HG02571 (cell line): ENCODE data around the gene SERPINB11.
"Not testable (repeated sequence)": the region's sequence is repeated elsewhere in the genome, so short reads cannot be mapped to it uniquely, and the experiment has no call there.

Experiments used
- ATAC-seq: cut with Tn5 transposase; IDR thresholded peaks from one replicate; pipeline ENCODE4 v1.9.1; 2021; ENCODE audit warnings: mild to moderate bottlenecking, moderate library complexity; ENCODE audit not compliant: unreplicated experiment

Gene SERPINB11, protein sequence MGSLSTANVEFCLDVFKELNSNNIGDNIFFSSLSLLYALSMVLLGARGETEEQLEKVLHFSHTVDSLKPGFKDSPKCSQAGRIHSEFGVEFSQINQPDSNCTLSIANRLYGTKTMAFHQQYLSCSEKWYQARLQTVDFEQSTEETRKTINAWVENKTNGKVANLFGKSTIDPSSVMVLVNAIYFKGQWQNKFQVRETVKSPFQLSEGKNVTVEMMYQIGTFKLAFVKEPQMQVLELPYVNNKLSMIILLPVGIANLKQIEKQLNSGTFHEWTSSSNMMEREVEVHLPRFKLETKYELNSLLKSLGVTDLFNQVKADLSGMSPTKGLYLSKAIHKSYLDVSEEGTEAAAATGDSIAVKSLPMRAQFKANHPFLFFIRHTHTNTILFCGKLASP

DNA sequence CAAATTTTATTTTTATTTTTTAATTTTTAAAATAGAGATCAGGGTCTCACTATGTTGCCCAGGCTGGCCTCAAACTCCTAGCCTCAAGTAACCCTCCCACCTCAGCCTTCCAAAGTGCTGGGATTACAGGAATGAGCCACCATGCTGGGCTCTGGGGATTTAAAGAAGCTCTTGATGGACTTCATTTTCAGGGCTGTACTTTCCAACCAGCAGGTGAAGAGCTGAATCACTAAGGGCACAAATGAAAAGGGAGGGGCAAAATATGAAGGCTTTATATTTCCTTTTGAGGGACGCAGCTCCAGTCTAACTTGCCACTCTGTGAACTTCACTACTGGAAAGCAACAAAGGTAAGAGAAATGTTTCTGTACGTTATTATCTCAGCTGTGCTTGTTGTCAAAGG lies at the start of gene SERPINB11:
Gene SERPINB11, plus strand, starts transcription at position 301 of the 400 bp plus-strand sequence. CDS start 7,234 bp downstream, outside the sequence.
- no peak for ATAC-seq

DNA sequence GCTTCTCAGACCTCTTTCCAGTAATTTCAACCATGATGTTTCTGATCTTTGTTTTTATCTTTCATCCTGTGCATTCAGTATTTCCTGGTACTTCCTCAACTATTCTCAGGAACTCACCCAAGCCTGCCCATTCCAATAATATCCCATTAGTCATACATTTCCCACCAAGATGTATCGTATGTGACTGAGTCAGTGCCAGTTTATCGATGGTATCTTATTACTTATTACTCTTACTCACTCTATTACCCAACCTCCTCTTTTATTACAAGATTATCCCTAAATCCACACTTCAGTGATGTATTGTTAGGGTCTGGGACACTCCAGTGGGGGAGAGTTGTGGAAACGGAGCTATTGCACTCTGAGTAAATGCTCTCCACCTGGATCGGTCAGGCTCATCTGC lies 43.8 kb upstream of the SERPINB11 start:
- not testable (repeated sequence) for ATAC-seq

DNA sequence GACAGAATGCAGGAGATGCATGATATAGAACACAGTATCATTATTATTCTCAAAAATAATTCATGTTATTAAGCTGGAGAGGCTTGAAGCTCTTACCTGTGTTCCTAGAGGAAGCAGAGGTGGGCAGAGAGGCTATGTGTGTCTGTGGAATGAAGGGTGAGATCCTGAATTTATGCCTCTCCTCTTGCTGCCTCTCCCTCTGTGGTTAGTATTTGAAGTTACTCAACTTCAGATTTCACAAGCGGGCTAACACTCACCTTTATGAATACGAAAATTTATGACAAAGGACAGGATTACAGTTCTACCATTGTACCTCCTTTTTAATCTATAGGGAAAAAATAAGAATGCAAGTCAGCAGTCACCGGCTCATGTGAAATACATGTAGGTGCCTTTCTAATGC lies 41.0 kb upstream of the SERPINB11 start, which contains the start of gene SERPINB3:
Gene SERPINB3, minus strand, starts transcription at position 144 of the 400 bp plus-strand sequence. CDS start 677 bp downstream, outside the sequence.
- ATAC-seq: not testable (repeated sequence)

DNA sequence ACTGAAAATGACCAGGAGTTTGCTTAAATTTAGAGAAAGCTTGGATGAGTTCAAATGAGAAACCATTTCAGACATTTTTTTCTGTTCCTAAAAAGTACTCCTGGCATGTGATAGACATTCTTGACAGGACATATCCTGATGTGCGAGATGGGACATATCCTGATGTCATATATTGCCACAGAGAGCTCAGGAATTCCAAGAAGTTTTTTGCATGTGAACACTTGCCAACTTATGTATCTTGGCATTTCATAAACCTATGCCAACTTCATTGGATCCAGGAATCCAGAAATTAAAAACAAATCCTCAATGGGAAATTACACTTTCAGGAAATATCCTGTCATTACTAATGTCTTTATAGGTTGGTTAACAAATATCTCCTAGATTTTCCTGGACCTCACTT lies 38.2 kb upstream of the SERPINB11 start:
- no peak for ATAC-seq

DNA sequence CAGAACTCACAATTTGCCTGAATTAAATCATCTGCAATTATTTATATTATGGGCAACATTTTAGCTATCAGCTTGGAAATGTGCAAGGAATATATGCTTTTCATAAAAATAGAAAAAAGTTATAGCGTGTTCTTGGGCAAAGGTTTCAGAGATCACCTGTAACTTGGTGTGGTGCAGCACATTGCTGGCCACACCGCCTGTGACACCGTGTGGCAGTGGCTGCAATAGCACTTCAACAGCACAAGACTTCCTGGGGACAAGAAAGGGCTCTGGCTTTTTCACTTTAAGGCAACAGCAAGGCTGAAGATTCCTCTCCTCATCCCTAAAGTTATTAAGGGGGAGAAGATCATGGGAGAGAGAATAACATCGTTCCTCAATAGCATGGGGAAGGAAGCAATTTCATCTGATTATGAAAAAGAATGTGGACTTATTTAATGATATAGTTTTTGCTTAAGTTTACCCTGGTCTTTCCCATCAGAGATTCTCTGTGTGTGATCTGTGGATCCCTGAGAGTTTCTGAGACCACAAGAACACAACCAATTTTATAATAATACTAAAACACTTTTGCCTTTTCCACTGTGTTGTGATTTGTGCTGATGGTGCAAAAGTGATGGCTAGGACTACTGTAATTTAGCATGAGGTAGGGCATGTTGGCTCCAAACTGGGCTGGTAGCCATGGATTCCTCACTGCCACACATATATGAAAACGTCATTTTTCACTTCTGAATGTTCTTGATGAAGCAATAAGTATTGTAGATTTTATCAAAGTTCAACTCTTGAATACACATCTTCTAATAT lies 26.0 kb upstream of the SERPINB11 start:
- ATAC-seq: no peak

DNA sequence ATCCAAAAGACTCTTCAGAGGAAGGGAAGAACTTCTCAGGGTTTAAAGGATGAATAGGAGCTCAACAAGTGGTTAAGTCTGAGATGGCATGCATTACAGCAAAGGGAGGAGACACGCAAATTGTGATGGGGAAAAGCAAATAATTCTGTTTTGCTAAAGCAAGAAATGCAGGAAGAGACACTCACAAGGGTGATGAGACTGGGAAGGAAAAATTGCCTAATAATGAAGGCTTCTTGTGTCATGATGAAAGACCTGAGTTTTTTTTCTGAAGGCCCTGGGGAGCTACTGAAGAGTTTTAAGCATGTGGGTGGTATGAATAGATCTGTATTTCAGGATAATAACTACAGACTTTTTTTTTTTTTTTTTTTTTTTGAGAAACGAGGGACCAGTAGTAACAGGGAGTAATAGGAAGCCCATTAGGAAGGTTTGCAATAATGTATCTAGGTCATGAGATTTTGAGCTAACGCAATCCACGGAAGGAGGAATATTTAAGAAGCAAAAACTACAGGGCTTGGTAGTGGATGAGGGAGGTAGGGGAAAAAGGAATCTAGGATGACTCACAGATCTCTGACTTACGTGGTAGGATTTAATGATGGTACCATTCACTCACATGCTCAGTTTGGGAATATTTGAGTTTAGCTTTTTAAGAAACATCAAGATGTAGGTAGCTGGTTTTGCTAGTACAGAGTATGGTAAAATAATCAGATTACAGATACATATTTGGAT lies 25.1 kb upstream of the SERPINB11 start:
- no peak for ATAC-seq

DNA sequence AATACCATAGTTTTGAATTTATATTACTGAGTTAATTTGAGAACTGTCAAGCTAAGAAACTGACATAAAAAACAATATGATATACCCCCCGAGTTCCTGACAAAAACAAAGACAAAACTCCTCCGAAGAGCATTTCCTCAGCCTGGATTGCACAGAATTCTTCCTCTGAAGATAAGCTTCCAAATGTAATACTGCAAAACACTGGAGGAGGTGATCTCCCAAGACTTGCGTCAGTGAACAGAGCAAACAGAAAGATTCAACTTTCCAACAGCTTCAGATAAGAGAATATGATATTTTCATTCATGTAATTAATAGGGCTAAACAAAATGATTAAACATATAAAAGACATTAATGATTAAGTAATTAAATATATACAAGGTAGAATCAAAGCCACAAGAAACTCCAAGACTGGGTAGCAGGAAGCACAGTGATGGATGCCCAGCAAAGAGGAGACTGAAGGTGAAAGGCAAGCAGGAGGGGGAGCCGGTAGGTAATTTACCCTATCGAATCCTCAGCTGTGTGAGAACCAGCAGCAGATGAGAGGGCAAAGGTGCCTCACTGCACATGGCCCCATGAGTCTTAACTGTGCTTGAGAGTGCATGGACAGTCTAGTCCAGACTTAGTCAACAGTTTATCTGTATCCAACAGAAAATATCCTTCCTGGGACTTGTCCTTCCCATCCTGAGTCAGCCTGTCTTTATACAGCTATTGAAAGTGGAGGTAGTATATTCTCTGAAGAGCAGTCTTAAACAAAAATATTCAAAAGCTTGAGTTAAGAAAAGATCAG lies 22.7 kb upstream of the SERPINB11 start:
- ATAC-seq: no peak

DNA sequence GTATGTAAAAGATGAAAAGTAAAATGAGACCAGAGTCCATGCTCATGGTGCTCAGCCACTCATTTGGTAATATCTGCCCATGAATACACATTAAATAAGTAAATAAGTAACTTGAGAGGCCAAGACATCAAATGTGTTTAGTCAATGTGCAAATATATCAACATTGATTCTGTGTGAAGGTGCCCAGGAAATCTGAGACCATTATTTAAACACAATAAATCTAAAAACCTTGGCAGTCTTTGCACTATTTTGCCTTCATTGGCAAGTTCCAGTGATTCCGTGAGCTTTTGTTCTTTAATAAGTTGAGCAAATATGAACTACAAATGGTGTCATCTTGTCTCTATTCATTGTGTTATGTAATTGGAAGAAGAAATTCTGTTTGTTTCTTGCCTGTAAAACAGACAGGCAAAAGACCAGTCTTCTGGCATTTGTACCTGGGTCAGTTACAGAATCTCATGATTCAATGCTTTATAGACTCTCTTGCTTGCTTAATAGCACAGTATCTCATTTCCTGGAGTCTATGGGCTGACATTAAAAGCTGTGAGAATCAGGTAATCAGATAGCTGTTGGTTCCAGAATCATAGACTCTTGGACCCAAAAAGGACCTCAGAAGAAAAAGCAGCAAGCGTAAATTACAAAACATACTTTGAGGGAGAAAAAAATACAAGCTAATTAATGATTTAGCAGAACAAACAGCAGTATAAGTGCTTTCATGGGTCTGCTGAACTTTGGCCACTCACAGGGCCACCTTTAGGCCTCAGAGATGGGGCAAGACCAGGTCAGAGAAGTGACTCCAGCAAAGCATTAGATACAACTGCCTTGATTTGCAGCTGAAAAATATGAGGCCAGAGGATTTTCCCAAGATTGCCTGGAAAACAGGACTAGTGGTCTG lies 21.1 kb upstream of the SERPINB11 start:
- ATAC-seq: no peak

DNA sequence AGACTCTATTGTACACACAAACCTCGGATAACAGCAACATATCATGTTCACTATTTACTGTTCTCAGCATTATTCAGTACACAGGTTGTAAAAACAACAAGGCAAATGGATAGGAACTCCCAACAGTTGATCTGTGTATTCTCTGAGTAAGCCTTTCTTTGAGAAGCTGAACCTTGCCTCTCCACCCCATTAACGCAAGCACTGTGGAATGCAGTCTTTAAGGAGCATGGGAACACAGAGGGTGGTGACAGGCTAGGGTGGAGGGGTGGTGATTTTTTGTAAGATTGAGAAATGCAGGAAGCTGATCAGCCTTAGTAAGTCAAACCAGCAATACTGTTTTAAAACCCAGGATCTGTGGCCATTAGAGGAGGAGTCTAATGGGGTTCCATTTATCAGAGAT lies 19.6 kb upstream of the SERPINB11 start:
- ATAC-seq: no peak

DNA sequence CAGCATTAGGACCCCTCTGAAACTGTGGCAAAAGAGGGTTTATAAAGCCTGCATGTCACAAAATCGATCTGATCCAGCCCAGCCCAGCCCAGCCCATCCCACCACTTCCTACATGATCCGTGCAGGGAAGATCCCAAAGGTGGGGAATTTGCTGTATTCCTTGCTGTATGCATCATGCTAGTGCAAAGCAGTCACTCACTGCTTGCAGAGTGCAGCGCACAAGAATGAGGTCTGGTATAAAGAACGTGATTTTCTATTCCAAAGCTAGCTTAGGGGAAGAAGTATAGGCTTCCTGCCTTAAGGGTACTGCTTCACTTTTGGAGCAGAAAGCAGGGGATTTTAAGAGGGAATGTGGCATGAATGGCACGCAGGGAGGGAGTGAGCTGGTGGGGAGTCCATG lies 18.9 kb upstream of the SERPINB11 start:
- ATAC-seq: no peak

DNA sequence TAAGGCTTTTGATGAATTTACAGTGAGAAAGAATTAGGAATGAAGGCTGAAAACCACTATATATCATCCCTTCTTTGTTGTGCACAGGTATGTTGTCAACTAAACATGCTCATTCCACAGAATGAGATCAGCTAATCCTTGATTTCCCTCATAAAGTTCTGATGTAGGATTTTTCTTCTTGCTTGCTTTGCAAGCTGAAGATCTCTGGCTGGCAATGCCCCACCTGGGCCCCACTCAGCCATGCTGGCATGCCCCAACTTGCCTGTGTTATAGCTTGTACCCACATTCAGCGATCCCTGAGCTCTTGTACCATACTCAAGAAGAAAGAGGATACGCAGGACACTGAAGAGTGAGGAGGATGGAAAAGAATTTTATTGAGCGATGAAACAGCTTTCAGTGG lies 18.0 kb upstream of the SERPINB11 start:
- ATAC-seq: no peak

DNA sequence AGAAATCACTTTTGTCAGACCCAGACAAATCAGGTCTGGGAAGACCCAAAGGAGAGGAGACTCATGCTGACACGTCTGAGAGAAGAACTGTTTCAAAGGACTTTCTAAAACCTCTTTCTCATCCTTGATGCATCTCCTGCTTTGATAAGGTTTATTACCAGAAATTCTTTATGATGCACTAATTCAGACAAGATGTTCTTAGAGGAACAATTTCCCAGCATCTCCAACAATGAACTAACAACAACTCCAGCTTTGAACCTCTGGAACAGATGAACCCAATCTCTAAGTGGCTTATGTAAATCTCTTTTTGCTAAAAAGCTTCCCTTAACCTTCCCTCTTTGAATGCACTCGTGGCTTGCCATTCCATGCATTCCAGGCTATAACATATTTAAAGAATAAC lies 15.9 kb upstream of the SERPINB11 start:
- no peak for ATAC-seq

DNA sequence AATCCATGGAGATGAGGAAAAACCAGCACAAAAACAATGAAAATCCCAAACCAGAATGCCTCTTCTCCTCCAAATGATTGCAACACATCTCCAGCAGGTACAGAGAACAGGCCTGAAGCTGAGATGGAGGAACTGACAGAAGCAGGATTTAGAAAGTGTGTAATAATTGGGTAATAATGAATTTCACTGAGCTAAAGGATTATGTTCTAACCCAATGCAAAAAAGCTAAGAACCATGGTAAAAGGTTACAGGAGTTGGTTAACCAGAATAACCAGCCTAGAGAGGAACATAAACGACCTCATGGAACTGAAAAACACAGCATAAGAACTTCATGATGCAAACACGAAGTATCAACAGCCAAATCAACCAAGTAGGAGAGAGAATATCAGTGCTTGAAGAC lies 13.7 kb upstream of the SERPINB11 start:
- no peak for ATAC-seq

DNA sequence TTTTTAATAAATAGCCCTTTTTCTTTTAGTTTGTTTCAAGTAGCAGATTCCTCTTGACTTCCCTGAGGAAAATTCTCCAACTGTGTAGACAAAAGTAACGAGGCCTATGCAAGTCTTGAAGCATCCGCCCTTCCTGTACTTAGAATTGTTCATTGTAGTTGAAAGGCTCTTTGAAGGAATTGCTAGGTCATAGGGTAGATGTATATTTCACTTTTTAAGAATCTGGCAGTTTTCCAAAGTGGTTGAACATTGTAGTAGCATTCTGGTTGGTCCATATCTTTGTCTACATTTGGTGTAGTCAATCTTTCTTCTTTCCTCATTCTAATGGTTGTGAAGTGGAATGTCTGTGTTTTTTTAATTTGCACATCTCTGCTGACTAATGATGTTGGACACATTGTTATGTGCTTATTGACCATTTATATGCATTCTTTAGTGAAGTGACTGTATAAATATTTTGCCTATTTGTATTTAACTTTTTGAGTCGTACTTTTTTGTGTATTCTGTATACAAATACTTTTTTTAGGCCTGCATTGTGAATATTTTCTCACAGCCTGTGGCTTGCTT lies 5.6 kb upstream of the SERPINB11 start:
- no peak for ATAC-seq

DNA sequence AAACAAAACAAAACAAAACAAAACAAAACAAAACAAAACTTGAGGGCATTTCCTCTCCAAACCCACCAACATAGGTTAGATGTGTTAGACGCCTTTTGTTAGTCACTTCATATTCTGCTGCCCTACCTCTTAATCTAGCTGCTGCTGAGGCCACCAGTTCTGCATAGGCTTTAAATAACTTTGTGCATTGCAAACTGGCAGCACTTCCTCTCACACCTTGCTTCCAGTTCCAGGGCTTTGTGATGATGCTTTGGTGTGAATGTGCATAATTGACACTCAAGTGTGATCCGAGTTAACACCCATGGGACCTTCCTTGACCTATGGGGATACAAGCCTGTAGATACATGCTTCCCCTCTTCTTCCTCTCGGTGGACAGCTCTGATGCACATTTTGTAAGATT lies 2.3 kb upstream of the SERPINB11 start:
- ATAC-seq: no peak

DNA sequence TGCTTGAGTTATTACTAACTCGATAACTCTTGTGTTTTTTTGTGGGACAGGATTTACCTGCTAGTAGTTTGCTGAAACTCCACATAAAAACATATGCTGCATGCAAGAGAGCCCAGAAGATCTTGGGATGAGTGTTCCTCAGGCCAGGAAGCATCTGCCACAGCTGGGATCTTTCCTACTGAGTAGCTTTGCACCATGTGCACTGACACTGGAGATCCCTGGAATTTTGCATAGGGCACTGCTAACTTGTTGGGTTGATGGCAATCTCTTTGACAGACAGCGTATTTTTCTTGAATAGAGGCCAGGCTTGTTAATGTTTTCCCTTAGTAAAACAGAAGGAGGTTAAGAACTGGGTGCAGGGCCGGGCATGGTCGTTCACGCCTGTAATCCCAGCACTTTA lies 808 bp upstream of the SERPINB11 start:
- ATAC-seq: no peak

DNA sequence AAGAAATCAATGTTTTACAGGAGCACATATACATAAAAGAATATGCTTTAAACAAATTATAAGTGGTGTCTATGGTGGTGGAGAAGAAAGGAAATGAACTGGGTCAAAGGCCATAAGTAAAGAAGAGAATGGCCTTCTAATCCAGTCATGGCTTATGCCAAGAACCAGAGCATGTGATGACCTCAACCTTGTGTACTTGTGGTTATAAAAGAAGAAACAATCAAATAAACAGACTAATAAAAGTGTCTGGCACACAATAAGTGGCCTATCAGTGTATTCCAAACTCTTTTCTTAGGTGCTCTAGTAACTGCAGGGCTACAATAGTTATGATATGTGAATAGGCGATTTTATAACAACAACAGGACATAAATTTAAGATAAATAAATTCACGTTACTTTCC lies 2.6 kb downstream of the SERPINB11 start:
- ATAC-seq: no peak

DNA sequence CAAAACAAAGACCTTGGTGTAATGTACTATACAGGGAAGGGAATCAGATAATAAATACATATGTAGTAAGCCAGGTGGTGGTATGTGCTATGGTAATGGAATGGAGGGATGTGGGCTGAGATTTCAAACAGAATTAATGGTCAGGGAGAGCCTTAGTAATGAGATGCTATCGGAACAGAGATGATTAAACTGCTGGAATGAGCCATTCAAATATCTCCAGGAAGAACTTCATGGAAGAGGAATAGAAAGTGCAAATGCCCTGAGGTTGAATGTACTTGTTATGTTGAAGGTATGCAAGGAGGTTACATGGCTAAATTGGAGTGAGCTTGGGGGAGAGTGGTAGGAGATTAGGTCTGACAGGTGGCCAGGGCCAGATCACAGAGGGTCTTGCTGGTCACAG lies 5.1 kb downstream of the SERPINB11 start:
- ATAC-seq: no peak

DNA sequence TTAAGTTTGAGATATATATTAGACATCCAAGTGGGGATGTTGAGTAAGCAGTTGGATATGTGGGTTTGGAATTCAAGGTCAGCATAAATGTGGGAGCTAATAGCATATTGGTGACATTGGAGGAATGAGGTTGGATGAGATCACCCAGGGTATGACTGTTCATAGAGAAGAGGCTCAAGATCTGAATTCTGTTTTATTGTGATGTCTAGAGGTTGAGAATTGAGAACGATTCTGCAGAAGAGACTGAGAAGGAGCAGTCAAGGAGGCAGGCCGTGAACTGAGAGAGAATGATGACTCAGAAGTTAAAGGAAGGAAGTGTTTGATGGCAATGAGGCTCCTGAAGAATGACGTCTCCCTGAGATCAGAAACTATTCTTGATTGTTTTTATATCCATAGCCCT lies 5.9 kb downstream of the SERPINB11 start:
- no peak for ATAC-seq
